GM18858 (cell line): ENCODE measurements around the gene PER3.
"Not testable (repeated sequence)": the region's sequence is repeated elsewhere in the genome, so short reads cannot be mapped to it uniquely, and the experiment has no call there.

Experiments used
- ATAC-seq: cut with Tn5 transposase; IDR thresholded peaks from one replicate; pipeline ENCODE4 v1.9.1; 2021; ENCODE audit not compliant: unreplicated experiment

The PER3 gene

GRCh38 chr1:7778133-7778628 lies 5.9 kb upstream of the PER3 start:
- no peak for ATAC-seq

- ATAC-seq = no peak
These were observed 3.1 kb upstream of the PER3 start for GRCh38 chr1:7780976-7781375.

DNA sequence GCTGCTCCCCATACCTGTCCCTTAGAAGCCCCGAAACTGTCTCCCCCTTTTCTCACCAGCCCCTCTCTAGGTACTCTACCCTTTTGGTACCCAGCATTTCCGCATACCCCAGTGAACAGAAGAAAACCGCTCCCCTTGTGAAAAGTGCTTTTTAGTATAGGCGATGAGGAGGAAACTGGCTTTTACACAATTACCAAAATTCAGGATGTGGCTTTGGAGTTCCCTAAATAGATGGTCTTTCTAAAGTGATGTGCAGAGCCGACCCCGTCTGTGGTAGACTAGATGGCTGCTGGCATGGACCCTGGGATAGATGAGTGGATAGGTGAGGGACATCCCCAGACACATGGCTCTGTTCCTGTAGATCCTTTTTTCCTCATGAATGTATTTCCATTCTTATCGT lies 2.6 kb upstream of the PER3 start:
- ATAC-seq = no peak

GRCh38 chr1:7781923-7782495 lies 2.1 kb upstream of the PER3 start:
- ATAC-seq = no peak

DNA sequence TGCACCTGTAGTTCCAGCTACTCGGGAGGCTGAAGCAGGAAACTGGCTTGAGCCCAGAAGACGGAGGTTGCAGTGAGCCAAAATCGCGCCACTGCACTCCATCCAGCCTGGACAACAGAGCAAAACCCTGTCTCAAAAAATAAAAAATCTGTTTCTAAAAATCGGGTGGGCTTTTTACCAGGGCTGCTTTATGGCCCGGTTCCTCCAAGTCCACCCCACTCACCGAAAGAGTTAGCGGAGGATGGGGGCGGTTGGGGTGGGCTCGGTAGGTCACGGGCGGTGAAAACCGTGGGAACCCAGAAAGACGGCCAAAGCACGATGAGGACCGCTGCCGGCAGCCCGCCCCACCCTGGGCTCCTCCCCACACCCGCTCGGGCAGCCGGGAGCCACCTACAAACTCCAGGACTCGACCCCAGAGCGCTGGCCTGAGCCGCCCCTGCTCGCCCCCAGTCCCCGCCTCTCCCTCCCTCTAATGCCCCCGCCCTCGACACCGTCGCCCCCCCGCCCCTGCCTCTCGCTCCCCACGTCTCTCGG lies 846 bp upstream of the PER3 start:
- no peak for ATAC-seq

- ATAC-seq = no peak
These were observed 491 bp downstream of the PER3 start for GRCh38 chr1:7784492-7785071.

DNA sequence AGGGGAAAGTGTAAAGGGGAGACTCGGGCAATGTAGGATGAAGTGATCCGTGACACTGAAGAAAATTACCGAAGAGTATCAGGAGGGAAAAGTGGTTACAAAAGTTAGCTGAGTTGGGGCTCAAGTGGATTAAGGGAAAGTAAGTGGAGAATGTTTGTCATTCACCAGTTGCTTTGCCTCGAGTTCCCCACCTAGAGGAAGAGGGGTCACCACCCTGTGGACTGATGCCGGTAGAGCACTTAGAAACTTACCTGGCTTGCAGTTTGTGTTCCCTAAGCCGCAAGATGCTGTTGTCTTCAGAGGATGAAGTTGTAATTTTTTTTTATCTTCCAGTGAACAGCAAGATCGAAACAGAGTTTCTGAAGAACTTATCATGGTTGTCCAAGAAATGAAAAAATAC lies 1.0 kb downstream of the PER3 start:
- ATAC-seq = no peak

GRCh38 chr1:7786795-7787194 lies 2.7 kb downstream of the PER3 start:
- ATAC-seq = no peak

- ATAC-seq = no peak
These were observed 5.7 kb downstream of the PER3 start for GRCh38 chr1:7789828-7790227.

- ATAC-seq = not testable (repeated sequence)
These were observed 6.9 kb downstream of the PER3 start for GRCh38 chr1:7791027-7791426.

GRCh38 chr1:7795406-7795805 lies 11.3 kb downstream of the PER3 start:
- ATAC-seq = no peak

DNA sequence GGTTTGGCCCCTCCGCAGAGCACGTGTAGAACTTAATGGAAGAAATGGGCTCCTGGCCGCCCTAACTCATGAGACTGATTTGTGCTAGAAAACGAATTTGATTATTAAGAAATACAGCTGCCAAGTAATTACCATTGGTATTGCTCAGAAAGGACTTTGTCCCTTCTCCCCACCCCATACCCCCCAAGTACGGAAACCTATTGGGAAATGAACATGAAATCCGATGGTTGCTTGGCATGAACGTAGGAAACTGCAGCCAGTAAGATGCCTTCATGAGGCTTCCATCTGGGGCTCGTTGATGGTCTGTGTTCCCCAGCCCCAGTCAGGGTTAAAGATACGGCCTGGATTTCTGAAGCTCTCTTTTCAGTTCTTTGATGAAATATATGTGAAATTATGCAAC lies 21.4 kb downstream of the PER3 start:
- ATAC-seq = no peak

DNA sequence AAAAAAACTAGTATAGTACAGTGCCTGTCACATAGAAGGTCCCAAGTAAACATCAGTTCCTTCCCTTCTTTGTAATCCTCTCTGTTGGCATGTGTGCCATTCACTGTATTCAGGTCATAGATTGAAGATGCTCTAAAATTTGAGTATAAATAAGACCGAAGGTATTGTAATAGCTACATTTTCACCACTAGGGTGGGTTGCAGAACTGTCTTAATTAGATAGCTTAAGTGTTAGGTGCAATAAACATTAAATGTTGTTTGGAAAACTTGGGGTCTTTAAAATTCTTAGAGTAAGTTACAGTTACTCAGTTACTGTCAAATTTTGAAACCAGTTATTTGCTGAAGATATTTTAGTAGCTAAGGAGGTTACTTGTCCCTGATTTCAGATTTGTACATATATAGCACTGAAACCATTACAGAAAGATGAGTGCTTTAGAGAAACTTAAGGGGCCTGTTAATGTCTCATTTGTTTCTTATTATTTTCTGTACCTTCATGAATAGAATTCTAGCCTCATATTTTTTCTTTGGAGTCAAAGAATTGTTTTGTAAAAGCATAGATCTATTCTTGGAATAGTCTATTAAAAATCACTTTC lies 24.3 kb downstream of the PER3 start:
- no peak for ATAC-seq

- no peak for ATAC-seq
These were observed 25.7 kb downstream of the PER3 start for GRCh38 chr1:7809742-7810141.

- no peak for ATAC-seq
These were observed 26.3 kb downstream of the PER3 start for GRCh38 chr1:7810395-7810794.

GRCh38 chr1:7811476-7811875 lies 27.4 kb downstream of the PER3 start:
- no peak for ATAC-seq

- ATAC-seq = no peak
These were observed 29.7 kb downstream of the PER3 start for GRCh38 chr1:7813677-7814373.

GRCh38 chr1:7821282-7821681 lies 37.2 kb downstream of the PER3 start:
- no peak for ATAC-seq

GRCh38 chr1:7824701-7825100 lies 40.6 kb downstream of the PER3 start:
- no peak for ATAC-seq

- no peak for ATAC-seq
These were observed 42.3 kb downstream of the PER3 start for GRCh38 chr1:7826363-7826762.

DNA sequence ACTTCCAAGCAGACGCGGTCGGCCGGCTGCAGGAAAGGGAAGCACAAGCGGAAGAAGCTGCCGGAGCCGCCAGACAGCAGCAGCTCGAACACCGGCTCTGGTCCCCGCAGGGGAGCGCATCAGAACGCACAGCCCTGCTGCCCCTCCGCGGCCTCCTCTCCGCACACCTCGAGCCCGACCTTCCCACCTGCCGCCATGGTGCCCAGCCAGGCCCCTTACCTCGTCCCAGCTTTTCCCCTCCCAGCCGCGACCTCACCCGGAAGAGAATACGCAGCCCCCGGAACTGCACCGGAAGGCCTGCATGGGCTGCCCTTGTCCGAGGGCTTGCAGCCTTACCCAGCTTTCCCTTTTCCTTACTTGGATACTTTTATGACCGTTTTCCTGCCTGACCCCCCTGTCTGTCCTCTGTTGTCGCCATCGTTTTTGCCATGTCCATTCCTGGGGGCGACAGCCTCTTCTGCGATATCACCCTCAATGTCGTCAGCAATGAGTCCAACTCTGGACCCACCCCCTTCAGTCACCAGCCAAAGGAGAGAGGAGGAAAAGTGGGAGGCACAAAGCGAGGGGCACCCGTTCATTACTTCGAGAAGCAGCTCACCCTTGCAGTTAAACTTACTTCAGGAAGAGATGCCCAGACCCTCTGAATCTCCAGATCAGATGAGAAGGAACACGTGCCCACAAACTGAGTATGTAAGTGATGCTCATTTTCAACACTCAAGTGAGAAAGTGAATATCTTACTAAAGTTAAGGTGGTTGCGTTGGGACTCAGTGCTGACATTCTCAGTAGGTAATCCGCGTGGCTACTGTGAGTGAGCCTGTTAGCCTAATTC lies 43.2 kb downstream of the PER3 start:
- ATAC-seq = no peak
